SKM-1 (cell line): ENCODE results near the gene RFT1.
"Not testable (repeated sequence)": the region's sequence is repeated elsewhere in the genome, so short reads cannot be mapped to it uniquely, and the experiment has no call there.

Experiments
- DNase-seq: peaks from one replicate; lab custom pipeline; 2025; ENCODE audit not compliant: unreplicated experiment; lab: John Stamatoyannopoulos, UW

Gene RFT1

GRCh38 chr3:53072653-53073552, 57.3 kb downstream of the RFT1 start:
- peak; percentile 77 for DNase-seq

- no peak for DNase-seq
Measured at GRCh38 chr3:53071882-53072431, 58.3 kb downstream of the RFT1 start.

- DNase-seq, result no peak
Measured at GRCh38 chr3:53069422-53070068, 60.7 kb downstream of the RFT1 start.

- DNase-seq, result no peak
Measured at GRCh38 chr3:53068176-53068575, 62.1 kb downstream of the RFT1 start.

GRCh38 chr3:53067567-53067966, 62.7 kb downstream of the RFT1 start:
- DNase-seq, result no peak

- DNase-seq, result no peak
Measured at GRCh38 chr3:53065841-53066480, 64.3 kb downstream of the RFT1 start.

GRCh38 chr3:53062905-53063304, 67.3 kb downstream of the RFT1 start:
- DNase-seq, result no peak

- no peak for DNase-seq
Measured at GRCh38 chr3:53056442-53056841, 73.8 kb downstream of the RFT1 start.

- DNase-seq, result not testable (repeated sequence)
Measured at GRCh38 chr3:53054233-53054632, 76.0 kb downstream of the RFT1 start.

GRCh38 chr3:53051929-53052328, 78.3 kb downstream of the RFT1 start:
- no peak for DNase-seq

- DNase-seq, result no peak
Measured at GRCh38 chr3:53049987-53050386, 80.2 kb downstream of the RFT1 start.

GRCh38 chr3:53046171-53047170, 83.8 kb downstream of the RFT1 start:
- peak; percentile 33 for DNase-seq

GRCh38 chr3:53045518-53046170, 84.6 kb downstream of the RFT1 start, which contains the start of gene SFMBT1:
Gene SFMBT1, minus strand, starts transcription at chr3:53046073. Its CDS starts 76,945 bp downstream, at chr3:52969128.
- peak; percentile 13 for DNase-seq

GRCh38 chr3:53044711-53045517, 85.3 kb downstream of the RFT1 start:
- DNase-seq, result no peak

- no peak for DNase-seq
Measured at GRCh38 chr3:53044371-53044710, 85.9 kb downstream of the RFT1 start.

GRCh38 chr3:53043738-53044137, 86.5 kb downstream of the RFT1 start:
- DNase-seq, result no peak

GRCh38 chr3:53042651-53043050, 87.6 kb downstream of the RFT1 start:
- no peak for DNase-seq

GRCh38 chr3:53040351-53040820, 89.8 kb downstream of the RFT1 start:
- DNase-seq, result no peak

- DNase-seq, result no peak
Measured at GRCh38 chr3:53039376-53039752, 90.9 kb downstream of the RFT1 start.
